Stomach (tissue), 9 donors: ENCODE measurements around the gene SF3B2. TPM values are rescaled to one million over a fixed set of nuclear protein-coding genes. Genes with fewer than 3 reads are reported as not detected.

Experiments used
- DNase-seq, 2 donors: peaks; one replicate each; pipeline versions ENCODE4 v3.0.0 to v3.0.0-alpha.2; 2013 to 2019
- H3K27ac ChIP-seq, 5 donors: fragments of 200-600 bp in 4 of 5; sonication (generic) in 4 of 5; one replicate each; pipeline ENCODE4 v1.5.1; 2013 to 2019; ENCODE audit warnings: mild to moderate bottlenecking in 1 of 5, moderate library complexity in 1 of 5
- H3K27me3 ChIP-seq, 3 donors: fragments of 200-600 bp; sonication (generic); one replicate each; pipeline ENCODE4 v1.5.1; 2017 to 2019; ENCODE audit warnings: mixed run types in 1 of 3
- H3K36me3 ChIP-seq, 4 donors: fragments of 200-600 bp; sonication (generic); 1 replicate in 3 of 4; 2 replicates in 1 of 4; pipeline ENCODE4 v1.5.1; 2016 to 2019
- H3K4me1 ChIP-seq, 4 donors: fragments of 200-600 bp; sonication (generic); one replicate each; pipeline ENCODE4 v1.5.1; 2016 to 2019
- H3K4me3 ChIP-seq, 4 donors: fragments of 200-600 bp; sonication (generic) in 3 of 4; one replicate each; pipeline ENCODE4 v1.5.1; 2016 to 2019; ENCODE audit warnings: mild to moderate bottlenecking in 1 of 4
- H3K9me3 ChIP-seq, 4 donors: fragments of 200-600 bp; sonication (generic); one replicate each; pipeline ENCODE4 v1.5.1; 2016 to 2019
- EP300 ChIP-seq: sonication (generic); formaldehyde crosslinking; IDR thresholded peaks from one replicate; pipeline ENCODE4 v1.6.1; 2017; ENCODE audit warnings: antibody characterized with exemption
- POLR2A ChIP-seq, 4 donors: fragments of 450-650 bp; IDR thresholded peaks; one replicate each; pipeline ENCODE4 v1.6.1; 2016; ENCODE audit warnings: antibody characterized with exemption in 4 of 4, control low read depth in 2 of 4, mild to moderate bottlenecking in 1 of 4, moderate library complexity in 1 of 4
- POLR2AphosphoS5 ChIP-seq, 3 donors: sonication (generic); formaldehyde crosslinking; IDR thresholded peaks; one replicate each; pipeline ENCODE4 v1.6.1; 2016; ENCODE audit warnings: antibody characterized with exemption in 3 of 3
- WGBS, 5 donors: extraction: QIAGEN DNeasy Blood & Tissue Kit in 3 of 5; methylation state at CpG; one replicate each; pipeline versions ENCODE4 v1.1.5 to v1.1.7; 2013 to 2018; 5-methylcytosine and 5-hydroxymethylcytosine counted together
- intact Hi-C: fragments of 100-400 bp; cut with DNase I; formaldehyde crosslinking; loops from one replicate; pipeline ENCODE4 v1.15.1; 2023; ENCODE audit warnings: low total_unique reads
- polyA plus RNA-seq, 3 donors: library from polyadenylated mRNA; stranded (reverse); fragments of 200-250 nt; gene quantifications; one replicate each; pipeline ENCODE4 v1.2.3, GENCODE V29; 2013
- total RNA-seq, 5 donors: library from RNA; depleted of rRNA; stranded (reverse); fragments of >200 nt; gene quantifications; one replicate each; pipeline versions ENCODE4 v1.1.0 to v1.2.3, GENCODE V29; 2014 to 2016
- TF ChIP-seq, protein P1 (sequence below), 7 experiments: fragments of 450-650 bp in 4 of 7; fragments of 200-600 bp in 3 of 7; sonication (generic) in 3 of 7; IDR thresholded peaks; one replicate each; pipeline ENCODE4 v1.5.1; 2016 to 2019; ENCODE audit warnings: antibody characterized with exemption in 7 of 7, control low read depth in 2 of 7, mild to moderate bottlenecking in 1 of 7
- donor health status: healthy with polysubstance abuse.
- donor health status: Bipolar disorder and iron deficiency.
- donor health status: healthy.

The SF3B2 gene
- total and polyA plus RNA-seq, 8 donors, result 52.7 to 366 (median 108) TPM

DNA sequence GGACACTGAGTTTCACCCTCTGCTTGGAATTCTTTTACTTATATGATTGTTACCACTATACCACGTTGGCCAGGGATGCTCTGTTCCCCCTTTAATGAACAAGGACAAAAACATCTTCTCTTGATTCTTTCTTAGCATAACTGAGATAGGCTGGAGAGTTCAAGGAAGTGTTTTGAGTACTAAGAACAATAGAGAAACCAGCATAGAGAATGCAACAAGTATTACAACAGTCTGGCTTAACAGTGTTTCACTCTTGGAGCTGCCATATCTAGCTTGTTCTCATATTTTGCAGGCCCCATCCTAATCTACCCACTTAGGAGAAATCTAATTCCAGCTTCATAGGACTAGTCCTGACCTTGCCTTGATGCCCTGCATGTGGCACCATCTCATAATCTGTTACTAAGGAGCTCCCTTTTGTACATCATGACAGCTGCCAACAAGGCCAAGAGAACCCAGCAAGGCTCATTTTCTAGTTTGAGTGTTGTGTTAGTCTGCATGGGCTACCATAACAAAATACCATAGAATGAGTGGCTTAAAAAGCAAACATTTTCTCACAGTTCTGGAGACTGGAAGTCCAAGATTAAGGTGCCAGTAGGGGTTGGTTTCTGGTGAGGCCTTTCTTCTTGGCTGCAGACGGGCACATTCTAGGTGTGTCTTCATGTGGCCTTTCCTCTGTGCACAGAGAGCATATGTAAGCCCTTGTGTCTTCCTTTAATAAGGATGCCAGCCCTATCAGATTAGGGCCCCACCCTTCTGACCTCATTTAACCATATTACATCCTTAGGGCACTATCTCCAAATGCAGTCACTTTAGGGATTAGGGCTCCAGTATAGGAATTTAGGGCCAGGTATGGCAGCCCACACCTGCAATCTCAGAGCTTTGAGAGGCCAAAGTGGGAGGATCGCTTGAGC is 55.7 kb downstream of the SF3B2 start:
- H3K4me1 ChIP-seq, result peaks cover 11 to 53% (median 23%) of the 10 kb centered on the region in 4 donors
- H3K36me3 ChIP-seq, result peaks cover 0 to 5% (median 0%) of the 10 kb centered on the region in 4 donors
- intact Hi-C loops, result no loop called here
- H3K27ac ChIP-seq, result no peak overlapping the region
- 86 to 89% (median 88%) methylated on average over 3 of the region's 3 CpGs for WGBS, 5 donors
- H3K27me3 ChIP-seq, result no peaks in the 10 kb centered on the region
- no peak overlapping the region for H3K4me3 ChIP-seq
- no peak for DNase-seq
- TF ChIP-seq POLR2A (IDR thresholded peaks at IDR 0.05) (no peak), EP300 (no peak), POLR2AphosphoS5 (IDR thresholded peaks at IDR 0.05) (no peak)
- TF ChIP-seq, protein P1, sequence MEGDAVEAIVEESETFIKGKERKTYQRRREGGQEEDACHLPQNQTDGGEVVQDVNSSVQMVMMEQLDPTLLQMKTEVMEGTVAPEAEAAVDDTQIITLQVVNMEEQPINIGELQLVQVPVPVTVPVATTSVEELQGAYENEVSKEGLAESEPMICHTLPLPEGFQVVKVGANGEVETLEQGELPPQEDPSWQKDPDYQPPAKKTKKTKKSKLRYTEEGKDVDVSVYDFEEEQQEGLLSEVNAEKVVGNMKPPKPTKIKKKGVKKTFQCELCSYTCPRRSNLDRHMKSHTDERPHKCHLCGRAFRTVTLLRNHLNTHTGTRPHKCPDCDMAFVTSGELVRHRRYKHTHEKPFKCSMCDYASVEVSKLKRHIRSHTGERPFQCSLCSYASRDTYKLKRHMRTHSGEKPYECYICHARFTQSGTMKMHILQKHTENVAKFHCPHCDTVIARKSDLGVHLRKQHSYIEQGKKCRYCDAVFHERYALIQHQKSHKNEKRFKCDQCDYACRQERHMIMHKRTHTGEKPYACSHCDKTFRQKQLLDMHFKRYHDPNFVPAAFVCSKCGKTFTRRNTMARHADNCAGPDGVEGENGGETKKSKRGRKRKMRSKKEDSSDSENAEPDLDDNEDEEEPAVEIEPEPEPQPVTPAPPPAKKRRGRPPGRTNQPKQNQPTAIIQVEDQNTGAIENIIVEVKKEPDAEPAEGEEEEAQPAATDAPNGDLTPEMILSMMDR (IDR thresholded peaks at IDR 0.05), result no peak
- H3K9me3 ChIP-seq, result no peaks in the 10 kb centered on the region

DNA sequence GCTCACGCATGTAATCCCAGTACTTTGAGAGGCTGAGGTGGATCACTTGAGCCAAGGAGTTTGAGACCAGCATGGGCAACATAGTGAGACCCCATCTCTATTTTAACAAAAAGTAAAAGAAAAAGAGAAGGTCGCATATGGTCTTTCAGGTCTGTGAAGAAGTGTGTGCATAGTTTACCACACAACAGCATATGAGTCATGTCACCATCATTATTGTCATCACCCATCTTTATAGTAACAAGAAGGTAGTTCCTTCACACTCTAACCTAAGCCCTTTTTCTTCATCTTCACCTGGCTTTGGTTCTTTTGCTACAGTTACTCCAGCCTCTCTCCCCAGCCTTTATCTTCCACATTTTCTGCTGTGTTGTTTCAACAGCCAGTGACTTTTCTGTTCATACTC is 57.1 kb downstream of the SF3B2 start:
- Histone ChIP-seq H3K4me3 (no peak overlapping the region), H3K36me3 (peaks cover 0 to 5% (median 0%) of the 10 kb centered on the region in 4 donors), H3K9me3 (no peaks in the 10 kb centered on the region), H3K4me1 (peaks cover 17 to 64% (median 36%) of the 10 kb centered on the region in 4 donors), H3K27me3 (no peaks in the 10 kb centered on the region), H3K27ac (no peak overlapping the region)
- no peak for DNase-seq
- WGBS, 5 donors, result 87 to 95% (median 89%) methylated on average over 2 of the region's 2 CpGs
- intact Hi-C loops, result no loop called here
- TF ChIP-seq, protein P1 (IDR thresholded peaks at IDR 0.05), result no peak
- TF ChIP-seq EP300 (no peak), POLR2AphosphoS5 (IDR thresholded peaks at IDR 0.05) (no peak), POLR2A (IDR thresholded peaks at IDR 0.05) (no peak)

DNA sequence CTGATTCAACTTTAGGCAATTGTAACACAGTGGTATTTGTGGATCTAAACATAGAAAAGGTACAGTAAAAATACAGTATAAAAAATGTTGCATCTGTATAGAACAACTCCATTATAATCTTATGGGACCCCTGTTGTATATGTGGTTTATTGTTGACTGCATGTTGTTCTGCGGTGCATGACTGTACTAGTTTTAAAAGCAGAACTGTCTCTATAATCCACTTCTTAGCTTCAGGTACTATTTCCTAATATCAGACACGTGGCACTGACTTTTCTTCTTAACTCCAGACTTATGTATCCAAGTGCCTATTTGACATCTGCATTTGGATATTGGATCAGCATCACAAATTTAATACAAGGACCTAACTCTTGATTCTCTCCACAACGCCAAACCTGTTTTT is 59.0 kb downstream of the SF3B2 start:
- Histone ChIP-seq H3K4me1 (peaks cover 29 to 82% (median 54%) of the 10 kb centered on the region in 4 donors), H3K36me3 (peaks cover 0 to 1% (median 0%) of the 10 kb centered on the region in 4 donors), H3K27me3 (no peaks in the 10 kb centered on the region), H3K27ac (no peak overlapping the region), H3K9me3 (no peaks in the 10 kb centered on the region), H3K4me3 (no peak overlapping the region)
- intact Hi-C loops, result no loop called here
- TF ChIP-seq, protein P1 (IDR thresholded peaks at IDR 0.05), result no peak
- TF ChIP-seq POLR2AphosphoS5 (IDR thresholded peaks at IDR 0.05) (no peak), EP300 (no peak), POLR2A (IDR thresholded peaks at IDR 0.05) (no peak)
- 71 to 80% (median 79%) methylated on average over 3 of the region's 3 CpGs for WGBS, 5 donors
- no peak for DNase-seq

DNA sequence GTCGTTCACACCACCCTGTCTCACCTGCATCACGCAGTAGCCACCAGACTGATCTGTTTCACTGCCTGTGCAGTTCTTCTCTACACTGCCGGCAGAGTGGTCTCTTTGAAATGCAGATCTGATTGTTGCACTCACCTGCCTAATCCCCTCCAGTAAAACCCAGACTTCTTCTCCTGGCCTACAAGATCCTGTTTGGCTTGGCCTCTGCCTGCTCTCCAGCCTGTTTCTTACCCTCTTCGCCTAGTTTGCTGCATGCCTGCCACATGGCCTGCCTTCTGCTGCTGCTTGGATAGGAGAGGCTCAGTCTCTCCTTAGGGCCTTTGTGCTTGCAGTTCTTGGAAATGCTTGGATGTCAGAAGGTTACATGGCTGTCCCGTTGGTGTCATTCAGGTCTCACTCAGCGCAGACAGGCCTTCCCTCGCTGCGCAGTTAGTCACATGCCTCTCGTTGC is 59.9 kb downstream of the SF3B2 start:
- no peak for DNase-seq
- intact Hi-C loops, result no loop called here
- no peak for TF ChIP-seq POLR2AphosphoS5 (IDR thresholded peaks at IDR 0.05)
- no peak for TF ChIP-seq POLR2A (IDR thresholded peaks at IDR 0.05)
- TF ChIP-seq EP300, result no peak
- TF ChIP-seq, protein P1 (IDR thresholded peaks at IDR 0.05), result no peak
- Histone ChIP-seq H3K36me3 (no peaks in the 10 kb centered on the region), H3K27me3 (no peaks in the 10 kb centered on the region), H3K4me1 (peaks cover 32 to 82% (median 59%) of the 10 kb centered on the region in 4 donors), H3K4me3 (no peak overlapping the region), H3K9me3 (no peaks in the 10 kb centered on the region), H3K27ac (peak overlapping the region in 2 of 5 donors; percentile 31 to 64)
- 80 to 86% (median 82%) methylated on average over 9 of the region's 9 CpGs for WGBS, 5 donors
